Upper lobe of right lung (tissue), 1 donor: ENCODE data around the gene SERHL2. TPM values are rescaled to one million over a fixed set of nuclear protein-coding genes. Genes with fewer than 3 reads are reported as not detected.

Source experiments
- ATAC-seq: fragments of 200-7000 bp; cut with Tn5 transposase; one replicate; pipeline ENCODE4 v1.9.1; 2020; ENCODE audit warnings: mild to moderate bottlenecking, moderate library complexity
- DNase-seq: peaks from one replicate; pipeline ENCODE4 v3.0.0-alpha.2; 2020
- H3K27ac ChIP-seq: fragments of 200-600 bp; one replicate; pipeline ENCODE4 v1.8.0; 2022
- H3K27me3 ChIP-seq: fragments of 200-600 bp; one replicate; pipeline ENCODE4 v1.8.0; 2022; ENCODE audit warnings: mild to moderate bottlenecking
- H3K36me3 ChIP-seq: fragments of 200-600 bp; one replicate; pipeline ENCODE4 v1.8.0; 2022
- H3K4me1 ChIP-seq: fragments of 200-600 bp; one replicate; pipeline ENCODE4 v1.8.0; 2022
- H3K4me3 ChIP-seq: fragments of 200-600 bp; one replicate; pipeline ENCODE4 v1.8.0; 2022; ENCODE audit warnings: mild to moderate bottlenecking
- H3K9me3 ChIP-seq: fragments of 200-600 bp; one replicate; pipeline ENCODE4 v1.8.0; 2022
- intact Hi-C: fragments of 100-400 bp; cut with DNase I; formaldehyde crosslinking; loops from one replicate; pipeline ENCODE4 v1.11.0; 2022
- total RNA-seq: library from RNA; stranded (reverse); fragmentation: NEBNext Ultra II Directional; extraction: Animal tissue kit (Norgen Biotek cat#: 25700); gene quantifications from one replicate; pipeline ENCODE4 v1.2.1, GENCODE V29; 2021
- TF ChIP-seq, protein P1 (sequence below): fragments of 200-600 bp; IDR thresholded peaks from one replicate; pipeline ENCODE4 v1.8.0; 2022; ENCODE audit warnings: antibody characterized with exemption
- donor health status: DM: no; HTN: yes; CAD: no; lungs with severe emphysema.

The SERHL2 gene
- total RNA-seq, 1 donor from 2014 or later = 1.2 TPM

DNA sequence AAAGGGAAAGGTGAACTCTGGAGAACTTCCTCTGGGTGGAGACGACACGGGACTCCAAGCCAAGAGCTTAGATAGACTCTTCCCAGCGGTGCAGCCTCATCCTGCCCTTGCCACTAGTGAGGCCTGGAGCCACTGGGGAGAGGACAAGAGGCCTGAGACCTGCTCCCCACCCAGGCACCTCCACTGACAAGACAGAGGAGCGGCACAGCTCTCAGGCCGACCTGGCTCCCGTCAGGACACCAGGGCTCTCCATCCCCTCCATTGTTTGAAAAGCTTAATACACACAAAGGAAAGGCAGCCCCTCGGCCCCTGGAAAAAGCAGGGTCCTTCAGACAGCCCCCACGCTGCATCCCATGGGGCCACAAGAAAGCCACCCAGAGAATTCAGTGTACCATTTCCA is 31.3 kb downstream of the SERHL2 start:
- Histone ChIP-seq H3K9me3 (no peaks in the 10 kb centered on the region), H3K27me3 (no peaks in the 10 kb centered on the region), H3K27ac (no peak overlapping the region), H3K4me3 (no peak overlapping the region), H3K36me3 (peaks cover 71% of the 10 kb centered on the region), H3K4me1 (peaks cover 14% of the 10 kb centered on the region)
- intact Hi-C loops = no loop called here
- ATAC-seq (no peak), DNase-seq (no peak)
- TF ChIP-seq, protein P1, sequence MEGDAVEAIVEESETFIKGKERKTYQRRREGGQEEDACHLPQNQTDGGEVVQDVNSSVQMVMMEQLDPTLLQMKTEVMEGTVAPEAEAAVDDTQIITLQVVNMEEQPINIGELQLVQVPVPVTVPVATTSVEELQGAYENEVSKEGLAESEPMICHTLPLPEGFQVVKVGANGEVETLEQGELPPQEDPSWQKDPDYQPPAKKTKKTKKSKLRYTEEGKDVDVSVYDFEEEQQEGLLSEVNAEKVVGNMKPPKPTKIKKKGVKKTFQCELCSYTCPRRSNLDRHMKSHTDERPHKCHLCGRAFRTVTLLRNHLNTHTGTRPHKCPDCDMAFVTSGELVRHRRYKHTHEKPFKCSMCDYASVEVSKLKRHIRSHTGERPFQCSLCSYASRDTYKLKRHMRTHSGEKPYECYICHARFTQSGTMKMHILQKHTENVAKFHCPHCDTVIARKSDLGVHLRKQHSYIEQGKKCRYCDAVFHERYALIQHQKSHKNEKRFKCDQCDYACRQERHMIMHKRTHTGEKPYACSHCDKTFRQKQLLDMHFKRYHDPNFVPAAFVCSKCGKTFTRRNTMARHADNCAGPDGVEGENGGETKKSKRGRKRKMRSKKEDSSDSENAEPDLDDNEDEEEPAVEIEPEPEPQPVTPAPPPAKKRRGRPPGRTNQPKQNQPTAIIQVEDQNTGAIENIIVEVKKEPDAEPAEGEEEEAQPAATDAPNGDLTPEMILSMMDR = no peak

DNA sequence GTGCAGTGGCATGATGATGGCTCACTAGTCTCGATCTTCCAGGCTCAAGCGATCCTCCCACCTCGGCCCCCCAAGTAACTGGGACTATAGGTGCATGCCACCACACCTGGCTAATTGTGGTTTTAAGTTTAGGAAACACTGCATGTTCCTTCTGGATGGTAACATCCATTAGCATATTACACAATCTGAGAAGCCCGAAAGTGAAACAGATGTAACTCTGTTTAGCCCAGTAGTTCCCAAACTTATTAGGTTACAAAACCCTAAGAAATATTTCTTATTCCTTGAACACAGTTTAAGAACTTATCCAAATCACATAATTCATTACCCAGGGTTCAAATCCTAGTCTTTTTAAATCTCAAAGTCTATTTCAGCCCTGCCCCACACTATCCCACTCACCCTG is 32.6 kb downstream of the SERHL2 start:
- ATAC-seq (no peak), DNase-seq (no peak)
- intact Hi-C loops = no loop called here
- TF ChIP-seq, protein P1 = no peak
- no peak overlapping the region for H3K27ac ChIP-seq
- H3K9me3 ChIP-seq = no peaks in the 10 kb centered on the region
- no peaks in the 10 kb centered on the region for H3K27me3 ChIP-seq
- no peak overlapping the region for H3K4me3 ChIP-seq
- H3K36me3 ChIP-seq = peaks cover 84% of the 10 kb centered on the region
- peaks cover 11% of the 10 kb centered on the region for H3K4me1 ChIP-seq

DNA sequence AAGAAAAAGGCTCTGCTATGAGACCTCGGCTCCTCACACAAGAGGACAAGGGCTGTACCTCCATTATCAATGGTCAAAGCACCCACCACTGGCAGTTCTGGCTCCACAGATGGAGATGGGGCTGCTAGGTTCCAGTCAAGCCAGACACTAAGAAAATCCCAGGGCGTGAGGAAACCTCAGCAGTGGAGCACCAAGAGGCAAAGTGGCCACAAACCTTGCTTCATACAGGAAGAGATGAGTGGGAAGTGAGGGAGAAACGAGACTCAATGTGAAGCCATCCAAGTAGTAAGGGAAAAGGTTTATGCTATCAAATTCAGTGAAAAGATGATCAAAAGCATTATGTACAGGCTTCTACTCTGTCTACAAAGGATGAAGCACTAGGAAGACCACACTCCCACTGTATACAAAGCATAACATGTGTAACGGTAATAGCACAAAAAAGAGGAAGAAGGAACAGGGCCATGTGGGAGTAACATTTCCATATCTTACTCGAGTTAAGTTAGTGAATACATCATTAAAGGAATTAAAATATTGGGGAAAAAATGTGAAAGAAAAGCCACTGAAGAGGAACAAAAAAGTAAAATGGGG is 33.9 kb downstream of the SERHL2 start:
- intact Hi-C loops = no loop called here

DNA sequence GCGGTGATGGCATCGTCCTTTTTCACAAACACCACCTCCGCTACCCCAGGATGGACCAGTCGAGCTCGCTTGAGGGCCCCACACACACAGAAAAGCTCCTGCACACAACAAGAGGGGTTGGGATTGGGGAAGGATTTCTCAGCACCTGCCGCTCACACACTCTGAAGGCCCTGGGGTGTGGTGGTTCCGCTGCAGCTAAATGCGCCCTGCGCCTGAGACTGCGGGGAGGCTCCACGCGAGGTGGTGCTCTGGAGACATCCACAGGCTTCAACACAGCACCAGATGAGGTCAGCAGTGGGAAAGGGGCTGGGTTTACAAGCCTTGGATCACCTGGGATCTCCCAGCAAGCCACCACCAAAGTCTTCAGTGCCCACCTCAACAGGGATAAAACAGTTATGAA is 38.2 kb downstream of the SERHL2 start:
- no peak for ATAC-seq
- intact Hi-C loops = no loop called here
- Histone ChIP-seq H3K4me1 (peaks cover 5% of the 10 kb centered on the region), H3K36me3 (peaks cover 99% of the 10 kb centered on the region), H3K4me3 (no peak overlapping the region), H3K9me3 (no peaks in the 10 kb centered on the region), H3K27me3 (no peaks in the 10 kb centered on the region), H3K27ac (no peak overlapping the region)
- DNase-seq = no peak
- TF ChIP-seq, protein P1 = no peak

More for the DNA sequence above, 33.9 kb downstream of the SERHL2 start:
- ATAC-seq (peak; percentile 72), DNase-seq (no peak)
- Histone ChIP-seq H3K4me1 (peaks cover 11% of the 10 kb centered on the region), H3K4me3 (no peak overlapping the region), H3K27ac (no peak overlapping the region), H3K36me3 (peaks cover 97% of the 10 kb centered on the region), H3K27me3 (no peaks in the 10 kb centered on the region), H3K9me3 (no peaks in the 10 kb centered on the region)
- TF ChIP-seq, protein P1 = no peak

DNA sequence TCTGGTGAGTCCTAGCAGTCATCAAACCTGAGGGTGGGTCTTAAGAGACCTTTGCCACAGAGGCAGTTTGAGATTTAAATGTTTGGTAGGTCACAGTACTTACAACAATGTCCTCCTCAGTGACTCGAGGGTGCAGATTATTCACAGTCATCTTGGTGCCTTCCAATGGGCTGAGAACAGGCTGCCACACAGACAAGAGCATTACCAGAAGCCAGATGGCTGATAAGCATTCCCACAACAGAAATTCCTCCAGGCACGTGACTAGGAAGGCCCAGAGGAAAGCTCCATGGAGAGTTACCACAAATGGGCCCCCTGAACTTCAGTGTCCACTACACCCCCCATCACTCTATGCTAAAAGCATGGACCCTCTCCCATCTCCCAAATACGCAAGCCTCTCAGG is 41.7 kb downstream of the SERHL2 start:
- Histone ChIP-seq H3K36me3 (peaks cover 100% of the 10 kb centered on the region), H3K4me1 (no peaks in the 10 kb centered on the region), H3K9me3 (no peaks in the 10 kb centered on the region), H3K4me3 (no peak overlapping the region), H3K27me3 (no peaks in the 10 kb centered on the region), H3K27ac (no peak overlapping the region)
- ATAC-seq (no peak), DNase-seq (no peak)
- TF ChIP-seq, protein P1 = no peak
- intact Hi-C loops = no loop called here

DNA sequence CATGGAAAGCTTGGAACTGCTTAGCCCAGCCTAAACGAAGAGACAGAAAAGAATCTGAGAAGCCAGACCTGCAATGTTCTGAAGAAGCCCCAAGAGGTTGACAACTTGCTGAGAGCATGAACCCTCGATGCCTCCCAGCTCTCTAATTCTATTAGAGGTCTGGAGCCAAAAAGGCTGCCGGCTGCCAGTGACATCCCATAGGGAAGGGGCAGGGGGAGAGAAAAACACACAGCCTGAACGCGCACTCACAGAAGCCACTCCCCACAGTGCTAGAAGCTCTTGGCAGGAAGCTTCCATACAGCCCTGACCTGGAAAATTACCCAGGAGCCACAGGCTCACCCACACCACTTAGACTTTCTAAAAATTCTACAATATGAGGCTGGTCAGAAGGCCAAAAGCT is 42.6 kb downstream of the SERHL2 start:
- intact Hi-C loops = no loop called here
- ATAC-seq (peak; percentile 78), DNase-seq (no peak)
- peaks cover 3% of the 10 kb centered on the region for H3K4me1 ChIP-seq
- H3K27me3 ChIP-seq = no peaks in the 10 kb centered on the region
- TF ChIP-seq, protein P1 = no peak
- peaks cover 100% of the 10 kb centered on the region for H3K36me3 ChIP-seq
- no peak overlapping the region for H3K4me3 ChIP-seq
- no peaks in the 10 kb centered on the region for H3K9me3 ChIP-seq
- H3K27ac ChIP-seq = no peak overlapping the region
